T-helper 2 cell treated with Interferon-gamma antibody and Interleukin-4, amounts not matched to agents 5 μg/mL and 100 μg/mL, for 36 hours (primary cell): Measurements from ENCODE around the gene VSIG10L2.
A peak's percentile ranks its signal among the peaks of the same experiment; 100 is the strongest.
"Not testable (repeated sequence)": the region's sequence is repeated elsewhere in the genome, so short reads cannot be mapped to it uniquely, and the experiment has no call there.

Experiments used
- DNase-seq: peaks from one replicate; pipeline ENCODE4 v3.0.0; 2021; ENCODE audit warnings: low spot score
- H3K27ac Mint-ChIP-seq: one replicate; pipeline ENCODE4 v1.8.0; 2021; ENCODE audit warnings: mild to moderate bottlenecking, mixed read lengths
- H3K27me3 Mint-ChIP-seq: one replicate; pipeline ENCODE4 v1.8.0; 2021; ENCODE audit warnings: low read depth, mixed read lengths
- H3K36me3 Mint-ChIP-seq: one replicate; pipeline ENCODE4 v1.8.0; 2021; ENCODE audit warnings: low read depth, mixed read lengths
- H3K4me1 Mint-ChIP-seq: one replicate; pipeline ENCODE4 v1.8.0; 2021; ENCODE audit warnings: low read depth, mixed read lengths
- H3K4me3 Mint-ChIP-seq: one replicate; pipeline ENCODE4 v1.8.0; 2022; ENCODE audit warnings: mild to moderate bottlenecking, moderate library complexity, mixed read lengths
- H3K9me3 Mint-ChIP-seq: one replicate; pipeline ENCODE4 v1.8.0; 2021; ENCODE audit warnings: mixed read lengths

Gene VSIG10L2

GRCh38 chr11:125945797-125946520, at the start of gene VSIG10L2:
VSIG10L2 (plus strand) TSS chr11:125946044; CDS start chr11:125946056, 12 bp downstream.
- DNase-seq = no peak
- peaks cover 4% of the 10 kb centered on the region for H3K4me1 Mint-ChIP-seq
- H3K27me3 Mint-ChIP-seq = no peaks in the 10 kb centered on the region
- no peaks in the 10 kb centered on the region for H3K36me3 Mint-ChIP-seq
- H3K4me3 Mint-ChIP-seq = no peak within 1 kb of the TSS
- no peak within 1 kb of the TSS for H3K27ac Mint-ChIP-seq
- H3K9me3 Mint-ChIP-seq = no peaks in the 10 kb centered on the region

GRCh38 chr11:125901872-125902271, 44.0 kb upstream of the VSIG10L2 start:
- peaks cover 25% of the 10 kb centered on the region for H3K4me1 Mint-ChIP-seq
- peaks cover 29% of the 10 kb centered on the region for H3K36me3 Mint-ChIP-seq
- peak overlapping the region; percentile 23 for H3K27ac Mint-ChIP-seq
- peak overlapping the region; percentile 64 for H3K4me3 Mint-ChIP-seq
- peaks cover 24% of the 10 kb centered on the region for H3K27me3 Mint-ChIP-seq
- no peaks in the 10 kb centered on the region for H3K9me3 Mint-ChIP-seq
- DNase-seq = no peak

- DNase-seq = no peak
- Mint-ChIP-seq H3K9me3 (no peaks in the 10 kb centered on the region), H3K27me3 (peaks cover 24% of the 10 kb centered on the region), H3K4me1 (peaks cover 21% of the 10 kb centered on the region), H3K4me3 (peak overlapping the region; percentile 95), H3K36me3 (peaks cover 28% of the 10 kb centered on the region), H3K27ac (peak overlapping the region; percentile 84)
Observed at GRCh38 chr11:125902277-125902926, 43.4 kb upstream of the VSIG10L2 start.

GRCh38 chr11:125902927-125903710, 42.7 kb upstream of the VSIG10L2 start, which contains the start of gene PUS3:
PUS3 (minus strand) TSS chr11:125903206; CDS start chr11:125896284, 6,922 bp downstream.
- Mint-ChIP-seq H3K9me3 (no peaks in the 10 kb centered on the region), H3K4me3 (peak within 1 kb of the TSS; percentile 95), H3K36me3 (peaks cover 24% of the 10 kb centered on the region), H3K27ac (peak within 1 kb of the TSS; percentile 84), H3K27me3 (peaks cover 28% of the 10 kb centered on the region), H3K4me1 (peaks cover 18% of the 10 kb centered on the region)
- peak; percentile 87 for DNase-seq

GRCh38 chr11:125903711-125904659, 41.9 kb upstream of the VSIG10L2 start, which contains the start of gene DDX25:
DDX25 (plus strand) TSS chr11:125904508; CDS start chr11:125904518, 10 bp downstream.
- DNase-seq = no peak
- H3K36me3 Mint-ChIP-seq = peaks cover 22% of the 10 kb centered on the region
- no peak within 1 kb of the TSS for H3K27ac Mint-ChIP-seq
- H3K9me3 Mint-ChIP-seq = no peaks in the 10 kb centered on the region
- H3K4me1 Mint-ChIP-seq = peaks cover 18% of the 10 kb centered on the region
- H3K4me3 Mint-ChIP-seq = peak within 1 kb of the TSS; percentile 95
- peaks cover 34% of the 10 kb centered on the region for H3K27me3 Mint-ChIP-seq

- no peak for DNase-seq
- peaks cover 18% of the 10 kb centered on the region for H3K4me1 Mint-ChIP-seq
- H3K4me3 Mint-ChIP-seq = peak overlapping the region; percentile 81
- H3K27ac Mint-ChIP-seq = no peak overlapping the region
- H3K27me3 Mint-ChIP-seq = peaks cover 35% of the 10 kb centered on the region
- H3K9me3 Mint-ChIP-seq = no peaks in the 10 kb centered on the region
- H3K36me3 Mint-ChIP-seq = peaks cover 15% of the 10 kb centered on the region
Observed at GRCh38 chr11:125904678-125905077, 41.2 kb upstream of the VSIG10L2 start.

- no peak overlapping the region for H3K4me3 Mint-ChIP-seq
- no peaks in the 10 kb centered on the region for H3K36me3 Mint-ChIP-seq
- no peaks in the 10 kb centered on the region for H3K4me1 Mint-ChIP-seq
- H3K27ac Mint-ChIP-seq = no peak overlapping the region
- DNase-seq = no peak
- H3K9me3 Mint-ChIP-seq = no peaks in the 10 kb centered on the region
- peaks cover 48% of the 10 kb centered on the region for H3K27me3 Mint-ChIP-seq
Observed at GRCh38 chr11:125910226-125910849, 35.5 kb upstream of the VSIG10L2 start.

GRCh38 chr11:125914601-125915000, 31.2 kb upstream of the VSIG10L2 start:
- not testable (repeated sequence) for H3K4me3 Mint-ChIP-seq, DNase-seq, H3K36me3 Mint-ChIP-seq, H3K4me1 Mint-ChIP-seq, H3K27ac Mint-ChIP-seq, H3K9me3 Mint-ChIP-seq
- peaks cover 43% of the 10 kb centered on the region for H3K27me3 Mint-ChIP-seq

GRCh38 chr11:125916683-125917347, 29.0 kb upstream of the VSIG10L2 start:
- H3K4me1 Mint-ChIP-seq = no peaks in the 10 kb centered on the region
- peaks cover 27% of the 10 kb centered on the region for H3K27me3 Mint-ChIP-seq
- H3K9me3 Mint-ChIP-seq = no peaks in the 10 kb centered on the region

GRCh38 chr11:125918140-125918840, 27.6 kb upstream of the VSIG10L2 start:
- DNase-seq = no peak
- Mint-ChIP-seq H3K9me3 (no peaks in the 10 kb centered on the region), H3K27me3 (peaks cover 24% of the 10 kb centered on the region), H3K36me3 (no peaks in the 10 kb centered on the region), H3K4me1 (no peaks in the 10 kb centered on the region), H3K4me3 (no peak overlapping the region), H3K27ac (no peak overlapping the region)

More at GRCh38 chr11:125916683-125917347, 29.0 kb upstream of the VSIG10L2 start:
- DNase-seq = no peak
- H3K4me3 Mint-ChIP-seq = no peak overlapping the region
- H3K36me3 Mint-ChIP-seq = no peaks in the 10 kb centered on the region
- H3K27ac Mint-ChIP-seq = no peak overlapping the region

GRCh38 chr11:125921042-125921441, 24.8 kb upstream of the VSIG10L2 start:
- no peak overlapping the region for H3K4me3 Mint-ChIP-seq
- H3K9me3 Mint-ChIP-seq = no peaks in the 10 kb centered on the region
- peaks cover 14% of the 10 kb centered on the region for H3K27me3 Mint-ChIP-seq
- no peaks in the 10 kb centered on the region for H3K4me1 Mint-ChIP-seq
- no peak for DNase-seq
- no peaks in the 10 kb centered on the region for H3K36me3 Mint-ChIP-seq
- no peak overlapping the region for H3K27ac Mint-ChIP-seq

GRCh38 chr11:125922156-125922555, 23.7 kb upstream of the VSIG10L2 start:
- Mint-ChIP-seq H3K4me1 (no peaks in the 10 kb centered on the region), H3K9me3 (no peaks in the 10 kb centered on the region), H3K27me3 (peaks cover 11% of the 10 kb centered on the region), H3K27ac (no peak overlapping the region), H3K36me3 (no peaks in the 10 kb centered on the region), H3K4me3 (no peak overlapping the region)
- no peak for DNase-seq
